GM21723 (cell line): ENCODE data around the gene HAPSTR1.

Source experiments
- ATAC-seq: cut with Tn5 transposase; IDR thresholded peaks from one replicate; pipeline ENCODE4 v1.9.1; 2021; ENCODE audit warnings: mild to moderate bottlenecking, moderate library complexity; ENCODE audit not compliant: unreplicated experiment

The HAPSTR1 gene

GRCh38 chr16:9119795-9120194, 28.4 kb downstream of the HAPSTR1 start:
- no peak for ATAC-seq

GRCh38 chr16:9122342-9122741, 30.9 kb downstream of the HAPSTR1 start:
- ATAC-seq, result no peak

DNA sequence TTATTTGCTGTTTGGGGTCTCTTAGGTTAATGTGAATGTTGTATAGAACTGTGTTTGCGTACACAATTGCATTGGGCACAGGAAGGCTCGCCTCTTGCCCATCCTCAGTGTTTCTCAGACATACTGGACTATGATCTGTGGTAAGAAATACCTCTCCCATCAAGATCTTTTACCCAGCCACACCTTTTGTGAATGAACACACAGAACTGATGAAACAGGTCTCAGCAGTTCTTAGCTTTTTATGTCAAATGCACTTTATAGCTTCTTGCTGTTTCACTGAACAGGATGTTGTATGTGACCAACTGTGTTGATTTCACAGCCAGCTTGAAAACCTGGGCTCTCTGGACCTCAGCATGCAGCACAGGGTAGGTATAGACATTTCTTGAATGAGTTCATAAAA, 31.5 kb downstream of the HAPSTR1 start:
- no peak for ATAC-seq

DNA sequence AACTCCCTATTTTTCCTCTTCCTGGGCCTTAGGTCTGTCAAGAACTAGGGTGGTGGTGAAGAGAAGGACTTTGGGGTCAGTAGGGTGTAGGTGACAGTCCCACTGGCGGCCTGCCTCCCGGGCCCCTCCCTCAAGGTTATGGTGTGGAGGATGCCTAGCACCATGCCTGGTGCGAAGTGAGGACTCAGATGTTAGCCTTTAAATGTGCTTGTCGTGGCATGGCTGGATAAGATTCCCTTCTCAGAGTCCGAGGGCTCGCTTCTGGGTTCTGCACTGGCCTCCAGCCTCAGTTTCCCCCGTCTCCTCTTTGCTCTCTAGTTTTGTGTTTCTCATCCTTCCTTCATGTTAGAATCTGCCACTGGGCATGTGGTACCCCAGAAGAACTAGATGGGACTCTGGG, 32.0 kb downstream of the HAPSTR1 start:
- no peak for ATAC-seq

DNA sequence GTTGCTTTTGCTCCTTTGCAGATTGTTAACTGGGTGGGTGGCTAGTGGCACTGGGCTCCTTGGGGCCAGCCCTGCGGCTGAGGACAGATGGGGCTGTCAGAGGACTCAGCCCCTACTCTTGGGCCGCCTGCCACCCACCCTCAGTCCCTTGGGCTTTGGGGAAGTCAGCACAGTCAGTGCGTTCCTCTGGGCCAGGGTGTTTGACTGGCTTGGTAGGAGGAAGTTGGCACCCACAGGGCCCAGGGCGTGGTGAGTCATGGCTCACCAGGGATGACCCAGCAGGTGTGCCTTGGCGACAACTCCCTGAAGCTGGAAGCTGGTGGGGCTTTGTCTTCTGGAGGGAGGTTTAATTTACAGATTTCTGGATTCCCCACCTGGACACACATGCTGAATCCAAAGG, 32.4 kb downstream of the HAPSTR1 start:
- no peak for ATAC-seq

DNA sequence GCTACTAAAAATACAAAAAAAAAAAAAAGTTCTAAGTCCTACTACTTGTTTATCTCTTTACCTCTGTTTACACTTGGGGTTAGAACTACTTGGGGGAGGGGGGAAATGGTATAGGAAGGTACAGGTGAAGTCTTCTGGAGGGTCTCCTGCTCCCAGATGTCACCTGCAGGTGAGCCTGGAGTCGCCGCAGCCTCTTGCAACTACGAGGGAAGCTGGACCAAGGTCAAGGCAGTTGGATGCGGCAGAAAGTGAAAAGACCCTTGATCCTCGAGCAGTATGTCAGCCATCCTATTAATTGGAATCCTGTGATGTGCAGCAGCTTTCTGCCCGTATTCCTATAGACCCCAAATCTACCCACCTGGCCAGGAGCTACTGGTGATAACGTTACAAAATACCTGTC, 33.0 kb downstream of the HAPSTR1 start:
- ATAC-seq, result no peak

GRCh38 chr16:9124908-9125584, 33.6 kb downstream of the HAPSTR1 start:
- ATAC-seq, result no peak

GRCh38 chr16:9125658-9126505, 34.4 kb downstream of the HAPSTR1 start:
- ATAC-seq, result no peak

DNA sequence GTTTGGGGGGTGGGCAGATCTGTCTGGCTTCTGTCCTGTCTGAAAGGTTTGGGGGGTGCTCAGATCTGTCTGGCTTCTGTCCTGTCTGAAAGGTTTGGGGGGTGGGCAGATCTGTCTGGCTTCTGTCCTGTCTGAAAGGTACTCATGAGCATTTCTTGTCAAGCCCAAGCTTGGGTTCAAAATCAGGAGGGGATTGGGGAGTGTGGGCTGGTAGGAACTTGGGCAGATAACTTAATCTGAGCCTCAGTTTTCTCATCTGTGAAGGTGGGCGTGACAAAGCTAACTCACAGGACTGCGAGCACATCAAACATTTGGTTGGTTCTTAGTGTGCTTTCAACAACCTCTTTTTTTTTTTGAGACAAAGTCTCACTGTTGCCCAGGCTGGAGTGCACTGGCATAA, 35.2 kb downstream of the HAPSTR1 start:
- ATAC-seq, result no peak

- no peak for ATAC-seq
Measured at GRCh38 chr16:9128346-9129342, 37.2 kb downstream of the HAPSTR1 start.

DNA sequence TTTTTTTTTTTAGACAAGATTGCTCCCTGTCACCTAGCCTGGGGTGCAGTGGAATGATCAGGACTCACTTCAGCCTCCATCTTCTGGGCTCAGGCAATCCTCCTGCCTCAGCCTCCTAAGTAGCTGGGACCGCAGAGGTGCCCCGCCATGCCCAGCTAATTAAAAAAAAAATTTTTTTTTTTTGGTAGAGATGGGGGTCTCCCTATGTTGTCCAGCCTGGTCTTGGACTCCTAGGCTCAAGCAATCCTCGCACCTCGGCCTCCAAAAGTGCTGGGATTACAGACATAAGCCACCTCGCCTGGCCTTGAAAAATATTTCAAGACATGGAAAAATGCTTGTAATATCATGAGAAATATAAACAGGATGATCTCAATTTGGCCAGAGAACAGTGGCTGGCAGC, 42.9 kb downstream of the HAPSTR1 start:
- no peak for ATAC-seq

DNA sequence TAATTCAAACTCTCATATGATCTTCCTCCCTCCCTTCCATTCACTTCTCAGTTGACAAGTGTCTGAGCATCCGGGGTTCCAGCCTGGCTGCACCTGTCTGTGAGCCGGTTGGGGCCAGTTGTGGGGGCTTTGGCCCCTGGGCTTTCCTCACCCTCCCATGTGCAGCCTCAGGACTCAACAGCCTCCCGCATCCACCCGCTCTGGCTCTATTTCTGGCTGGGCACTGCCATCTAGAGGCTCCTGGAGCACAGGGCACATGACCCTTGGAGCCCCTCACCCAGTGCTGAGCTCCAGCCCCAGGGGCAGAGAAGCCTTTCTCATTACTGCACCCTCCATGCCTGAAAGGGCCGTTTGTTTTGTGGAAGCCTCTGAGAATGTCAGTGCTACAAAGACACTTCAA, 43.3 kb downstream of the HAPSTR1 start:
- ATAC-seq, result peak; percentile 65

- peak; percentile 51 for ATAC-seq
Measured at GRCh38 chr16:9135797-9136196, 44.4 kb downstream of the HAPSTR1 start.

GRCh38 chr16:9136596-9136995, 45.2 kb downstream of the HAPSTR1 start:
- no peak for ATAC-seq

DNA sequence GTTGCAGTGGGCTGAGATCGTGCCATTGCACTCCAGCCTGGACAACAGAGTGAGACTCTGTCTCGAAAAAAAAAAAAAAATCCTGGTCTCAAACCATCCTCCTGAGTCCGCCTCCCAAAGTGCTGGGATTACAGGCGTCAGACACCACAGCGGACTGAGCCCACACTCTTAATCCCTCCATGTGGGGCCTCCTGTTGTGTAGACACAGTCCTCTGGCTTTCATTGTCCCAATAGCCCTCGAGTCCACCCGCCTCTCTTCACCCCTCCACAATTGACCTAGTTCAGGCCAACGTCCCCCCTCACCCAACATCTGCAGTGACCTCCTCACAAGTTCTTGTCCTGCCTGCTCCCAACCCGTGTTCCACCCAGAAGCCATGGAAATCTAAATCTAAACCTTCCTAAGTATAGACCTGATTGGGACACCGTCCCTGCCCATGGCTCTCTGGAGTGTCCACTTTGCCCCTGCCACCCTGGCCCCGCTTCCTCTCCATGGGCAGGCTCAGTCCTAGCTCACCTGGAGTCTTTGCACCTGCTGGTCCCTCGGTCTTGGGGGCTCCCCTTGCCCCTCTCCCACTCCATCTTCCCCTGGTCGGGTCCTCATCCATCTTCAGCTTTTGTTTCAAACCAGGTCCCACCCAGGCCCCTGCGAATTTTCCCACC, 46.7 kb downstream of the HAPSTR1 start:
- ATAC-seq, result no peak

GRCh38 chr16:9138731-9139501, 47.5 kb downstream of the HAPSTR1 start:
- peak; percentile 45 for ATAC-seq

GRCh38 chr16:9139965-9140364, 48.5 kb downstream of the HAPSTR1 start:
- ATAC-seq, result peak; percentile 47
